DMS79 (cell line): Measurements from ENCODE around the gene OSM.

ENCODE experiments used
- DNase-seq: peaks from one replicate; lab custom pipeline; 2025; lab: John Stamatoyannopoulos, UW

The OSM gene

DNA sequence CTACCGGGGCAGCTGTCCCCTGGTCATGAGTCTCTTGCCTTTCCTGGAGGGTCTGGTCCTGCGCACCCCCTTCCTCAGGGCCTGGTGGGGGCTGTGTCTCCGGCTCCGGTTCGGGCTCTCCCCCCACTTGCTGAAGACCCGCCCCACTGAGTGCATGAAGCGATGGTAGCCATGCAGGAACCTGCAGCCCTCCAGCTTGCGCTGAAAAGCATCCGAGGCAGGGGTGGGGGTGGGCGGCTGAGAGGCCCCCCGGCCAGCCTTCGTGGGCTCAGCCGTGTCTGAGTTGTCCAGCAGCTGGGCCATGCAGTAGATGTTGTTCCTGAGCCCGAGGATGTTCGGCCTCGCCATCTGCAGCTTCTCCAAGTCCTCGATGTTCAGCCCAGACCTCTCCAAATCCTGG, 2.8 kb downstream of the OSM start:
- DNase-seq, result no peak

DNA sequence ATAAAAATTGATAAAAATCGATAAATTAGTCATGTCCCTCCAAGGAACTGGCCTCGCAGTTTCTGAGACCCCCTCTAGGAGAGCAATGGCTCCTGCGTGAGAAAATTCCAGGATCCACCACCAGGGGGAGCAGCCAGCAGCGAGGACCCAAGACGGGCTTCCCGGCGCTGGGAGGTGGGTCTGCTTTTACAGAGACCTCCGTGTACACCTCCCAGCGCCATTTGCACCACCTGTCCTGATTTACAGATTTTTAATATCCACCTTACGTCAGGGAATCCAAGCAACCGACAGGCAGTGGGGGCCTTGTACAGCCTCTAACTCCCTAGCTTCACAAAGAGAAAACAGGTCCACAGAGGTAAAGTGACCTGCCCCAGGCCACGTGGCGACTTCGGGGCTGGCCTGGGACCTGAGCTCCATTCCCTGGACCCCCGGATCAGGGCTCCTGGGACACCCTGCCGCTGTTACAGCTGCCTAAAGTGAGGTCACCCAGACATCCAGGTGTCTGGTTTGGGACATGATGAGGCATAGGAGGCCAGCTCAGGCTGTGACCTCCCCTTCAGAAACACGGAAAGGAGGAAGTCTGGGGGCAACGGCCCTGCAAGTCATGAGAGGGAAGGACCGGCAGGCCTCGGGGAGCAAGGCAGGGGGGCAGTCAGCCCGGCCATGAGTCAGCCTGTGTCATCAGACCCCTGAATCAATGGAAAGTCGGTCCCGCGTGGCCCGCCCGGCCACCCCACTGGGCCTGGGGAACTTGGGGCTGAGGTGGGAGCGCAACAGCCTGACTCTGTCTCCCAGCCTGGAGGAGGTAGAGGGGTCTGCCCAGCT, 3.5 kb downstream of the OSM start:
- DNase-seq, result peak; percentile 7

DNA sequence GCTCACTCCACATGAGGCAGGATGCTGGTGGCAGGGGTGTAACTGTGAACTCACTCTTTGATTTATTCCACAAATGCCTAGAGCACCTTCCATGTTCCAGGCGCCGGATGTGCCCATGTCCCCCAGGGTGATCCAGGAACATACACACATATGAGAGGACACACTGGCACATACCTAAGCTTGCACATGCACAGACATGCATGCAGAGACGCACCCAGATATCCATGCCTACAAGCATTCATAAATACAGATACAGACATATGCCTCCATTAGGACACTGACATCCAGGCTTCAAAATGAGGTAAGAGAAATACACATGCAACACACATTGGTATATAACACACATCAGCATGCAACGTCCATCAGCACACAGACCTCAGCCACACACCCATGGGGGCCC, 4.5 kb downstream of the OSM start:
- no peak for DNase-seq

DNA sequence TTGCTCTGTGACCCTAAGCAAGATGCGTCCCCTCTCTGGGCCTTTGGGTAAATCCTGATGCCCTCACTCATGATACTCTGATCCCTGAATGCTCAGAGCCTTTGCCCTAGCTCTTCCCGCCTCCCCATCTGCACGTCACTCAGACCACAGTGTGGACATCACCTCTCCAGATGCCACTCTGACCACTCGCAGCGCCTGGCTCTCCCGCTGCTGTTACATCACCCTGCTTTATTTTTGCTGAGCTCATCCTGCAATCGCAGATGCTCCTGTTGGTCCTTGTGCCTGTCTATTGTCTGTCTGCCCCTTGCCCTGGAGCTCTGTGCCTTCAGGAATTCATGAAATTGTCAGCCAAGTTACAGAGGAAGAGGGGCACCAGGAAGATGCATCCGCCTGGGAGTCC, 5.5 kb downstream of the OSM start:
- DNase-seq, result no peak

GRCh38 chr22:30260682-30261081, 6.0 kb downstream of the OSM start:
- DNase-seq, result no peak

DNA sequence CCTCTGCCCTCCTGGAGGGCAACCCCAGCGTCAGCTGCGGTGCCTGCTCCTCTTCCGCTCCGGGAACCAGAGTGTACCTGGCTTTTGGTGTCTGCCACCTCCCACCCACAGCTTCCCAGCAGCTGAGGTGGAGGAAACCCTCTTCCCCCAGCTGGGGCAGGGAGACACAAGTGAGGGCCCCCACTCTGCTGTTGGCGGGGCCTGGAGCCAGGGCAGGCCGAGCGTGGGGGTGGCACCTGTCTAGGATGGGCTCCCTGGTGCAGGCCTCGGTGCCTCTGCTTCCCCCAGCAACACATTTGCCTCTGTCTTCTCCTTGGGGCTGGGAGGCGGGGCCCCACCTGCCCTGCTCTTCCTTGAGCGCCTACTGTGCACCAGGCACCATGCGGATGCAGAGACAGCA, 6.4 kb downstream of the OSM start:
- DNase-seq, result no peak

- no peak for DNase-seq
These were observed 12.3 kb downstream of the OSM start for GRCh38 chr22:30254314-30254713.

GRCh38 chr22:30253205-30253852, 13.3 kb downstream of the OSM start:
- no peak for DNase-seq

DNA sequence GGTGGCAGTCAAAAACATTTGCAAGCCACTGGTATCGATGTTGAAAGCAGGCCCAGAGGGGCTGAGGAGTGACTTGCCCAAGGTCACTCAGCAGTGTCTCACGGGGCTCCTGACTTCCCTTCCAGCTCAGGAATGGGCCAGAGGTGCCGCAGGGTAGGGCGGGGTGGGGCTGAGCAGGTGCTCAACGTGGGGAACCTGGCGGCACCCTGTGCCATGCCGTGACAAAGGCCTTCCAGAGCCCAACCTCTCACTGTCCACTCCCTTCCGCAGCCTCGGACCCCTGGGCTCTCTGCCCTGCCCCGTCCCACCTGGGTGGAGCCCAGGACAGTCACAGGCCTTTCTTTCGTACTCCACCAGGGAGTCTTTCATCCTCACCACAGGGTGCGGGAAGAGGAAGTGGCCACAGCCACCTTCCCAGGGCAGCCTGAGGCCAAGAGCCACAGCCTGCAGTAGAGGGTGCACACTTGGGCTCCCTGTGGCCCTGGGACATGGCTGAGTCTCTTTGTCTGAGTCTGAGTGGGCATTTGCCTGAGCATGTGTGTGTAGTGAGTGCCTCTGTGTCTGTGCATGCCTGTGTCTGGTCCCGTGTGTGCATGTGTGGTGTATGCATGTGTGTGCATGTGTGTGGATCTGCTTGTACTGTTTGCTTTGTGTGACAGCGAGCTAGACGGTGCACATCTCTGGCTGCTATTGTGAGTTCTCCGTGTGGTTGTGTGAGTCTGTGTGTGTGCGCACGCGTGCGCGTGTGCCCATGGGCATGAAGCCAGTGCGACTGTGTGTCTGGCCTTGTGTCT, 14.0 kb downstream of the OSM start:
- DNase-seq, result no peak

- DNase-seq, result no peak
These were observed 14.9 kb downstream of the OSM start for GRCh38 chr22:30251711-30252110.

DNA sequence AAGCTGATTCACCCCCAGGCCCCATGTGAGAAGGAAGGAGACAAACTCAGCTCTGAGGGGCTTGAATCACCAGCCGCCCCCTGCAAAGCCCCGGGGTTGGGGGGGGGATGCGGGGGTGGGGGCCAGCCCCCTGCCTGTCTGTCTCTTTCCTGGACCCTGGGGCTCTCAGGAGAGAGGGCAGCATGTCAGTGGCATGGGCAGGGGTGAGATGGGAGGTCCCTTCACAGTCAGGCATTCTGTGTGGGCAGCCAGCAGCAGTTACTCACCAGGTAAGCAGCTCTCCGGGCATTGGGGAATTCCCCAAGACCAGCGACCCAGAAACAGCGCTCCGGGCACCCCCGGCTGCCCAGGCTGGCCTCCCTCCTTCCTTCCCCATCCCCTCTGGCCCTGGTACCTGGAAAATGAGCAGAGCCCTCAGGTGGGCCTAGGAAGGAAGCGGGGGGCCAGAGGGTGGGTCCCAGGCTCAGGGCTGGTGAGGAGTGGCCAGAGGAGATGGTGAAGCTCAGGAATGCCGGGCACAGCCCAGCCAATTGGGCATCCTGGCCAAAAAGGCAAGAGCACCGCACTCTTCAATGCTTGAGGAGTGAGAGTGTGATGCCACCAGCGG, 15.9 kb downstream of the OSM start:
- DNase-seq, result no peak

DNA sequence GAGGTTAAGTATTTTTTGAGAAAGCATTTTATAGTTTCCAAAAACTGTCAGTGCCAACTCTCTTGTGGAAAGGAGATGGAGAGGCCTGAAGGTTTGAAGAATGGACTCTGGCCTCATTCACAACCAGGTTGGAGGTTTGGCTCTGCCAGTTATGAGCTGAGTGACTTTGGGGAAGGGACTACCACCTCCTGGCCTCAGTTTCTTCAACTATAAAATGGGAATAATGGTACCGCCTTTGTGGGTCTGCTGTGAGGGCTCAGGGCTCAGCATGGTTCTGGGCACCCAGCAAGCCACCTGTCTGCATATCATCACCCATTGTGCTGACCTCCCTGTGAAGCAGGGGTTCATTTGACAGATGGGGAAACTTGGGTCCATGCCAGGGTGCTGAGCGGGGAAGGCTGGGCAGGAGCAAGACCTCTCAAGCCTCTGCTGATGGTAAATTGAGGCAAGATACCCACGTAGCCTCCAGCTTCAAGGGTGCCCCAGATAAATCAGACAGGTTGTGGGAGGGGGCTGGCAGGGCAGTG, 16.5 kb downstream of the OSM start:
- no peak for DNase-seq

DNA sequence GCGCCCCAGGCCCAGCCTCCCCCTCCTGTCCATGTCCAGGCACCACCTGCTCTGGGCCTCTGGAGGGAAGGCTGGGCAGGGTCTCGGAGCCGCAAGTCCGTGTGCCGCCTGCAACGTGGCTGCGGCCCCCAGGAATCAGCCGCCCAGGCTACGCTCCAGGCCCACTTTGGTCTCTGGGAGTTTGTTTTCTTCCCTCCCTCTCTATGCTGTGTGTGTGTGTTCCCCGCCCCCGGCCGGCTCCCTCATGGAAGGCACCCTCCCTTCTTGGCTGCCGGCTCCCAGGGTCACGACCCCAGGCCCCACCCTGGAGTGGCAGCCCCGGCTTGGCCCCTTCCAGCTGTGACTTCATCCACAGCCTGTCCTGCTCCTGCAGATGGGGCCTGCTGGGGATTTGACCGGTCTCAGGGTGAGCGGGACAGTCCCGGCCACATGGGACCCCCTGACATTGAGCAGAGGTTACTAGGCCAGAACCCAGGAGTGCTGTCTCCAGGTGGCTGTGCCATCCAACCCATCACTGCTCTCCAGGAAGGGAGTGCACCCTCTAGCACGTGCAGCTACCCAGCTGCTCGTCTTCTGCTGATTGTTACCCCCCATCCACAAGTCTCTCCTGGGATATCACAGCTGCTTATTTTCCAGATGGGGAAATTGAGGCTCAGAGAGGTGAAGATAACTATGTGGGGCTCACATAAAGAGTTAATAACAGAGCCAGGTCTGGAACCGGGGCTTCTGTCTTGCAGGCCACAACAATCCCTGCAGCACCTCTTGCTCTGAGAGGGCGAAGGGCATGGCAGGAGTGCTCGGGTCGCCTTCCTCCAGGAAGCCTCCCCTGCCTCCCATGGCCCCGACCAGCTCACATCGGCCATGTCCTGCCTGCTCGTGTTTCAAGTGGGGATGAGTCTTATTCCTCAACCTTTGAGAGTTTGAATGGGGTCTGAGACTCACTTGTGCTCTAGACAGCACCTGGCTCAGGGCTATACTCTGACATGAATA, 17.3 kb downstream of the OSM start:
- no peak for DNase-seq

GRCh38 chr22:30248484-30248883, 18.2 kb downstream of the OSM start:
- DNase-seq, result no peak

DNA sequence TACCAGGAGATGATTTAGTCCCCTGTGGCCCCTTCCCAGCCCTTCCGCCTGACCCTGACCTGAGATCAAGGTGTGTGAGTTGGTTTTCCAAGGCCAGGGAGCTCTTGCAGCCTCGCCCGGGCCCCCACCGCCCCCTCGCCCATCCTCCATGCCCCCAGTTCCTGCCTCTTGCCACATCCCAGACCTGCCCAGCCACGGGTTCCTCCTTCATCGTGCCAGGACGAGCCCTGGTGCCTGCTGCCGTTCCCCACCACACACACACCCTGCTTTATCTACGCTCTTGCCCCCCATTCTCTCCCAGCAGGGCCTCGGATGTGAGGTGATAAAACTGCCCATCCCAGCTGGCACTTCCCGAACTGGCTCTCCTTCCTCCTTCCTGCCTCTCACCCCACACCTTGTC, 18.7 kb downstream of the OSM start:
- no peak for DNase-seq

GRCh38 chr22:30247561-30247960, 19.1 kb downstream of the OSM start:
- no peak for DNase-seq

GRCh38 chr22:30246814-30247376, 19.8 kb downstream of the OSM start:
- DNase-seq, result no peak

DNA sequence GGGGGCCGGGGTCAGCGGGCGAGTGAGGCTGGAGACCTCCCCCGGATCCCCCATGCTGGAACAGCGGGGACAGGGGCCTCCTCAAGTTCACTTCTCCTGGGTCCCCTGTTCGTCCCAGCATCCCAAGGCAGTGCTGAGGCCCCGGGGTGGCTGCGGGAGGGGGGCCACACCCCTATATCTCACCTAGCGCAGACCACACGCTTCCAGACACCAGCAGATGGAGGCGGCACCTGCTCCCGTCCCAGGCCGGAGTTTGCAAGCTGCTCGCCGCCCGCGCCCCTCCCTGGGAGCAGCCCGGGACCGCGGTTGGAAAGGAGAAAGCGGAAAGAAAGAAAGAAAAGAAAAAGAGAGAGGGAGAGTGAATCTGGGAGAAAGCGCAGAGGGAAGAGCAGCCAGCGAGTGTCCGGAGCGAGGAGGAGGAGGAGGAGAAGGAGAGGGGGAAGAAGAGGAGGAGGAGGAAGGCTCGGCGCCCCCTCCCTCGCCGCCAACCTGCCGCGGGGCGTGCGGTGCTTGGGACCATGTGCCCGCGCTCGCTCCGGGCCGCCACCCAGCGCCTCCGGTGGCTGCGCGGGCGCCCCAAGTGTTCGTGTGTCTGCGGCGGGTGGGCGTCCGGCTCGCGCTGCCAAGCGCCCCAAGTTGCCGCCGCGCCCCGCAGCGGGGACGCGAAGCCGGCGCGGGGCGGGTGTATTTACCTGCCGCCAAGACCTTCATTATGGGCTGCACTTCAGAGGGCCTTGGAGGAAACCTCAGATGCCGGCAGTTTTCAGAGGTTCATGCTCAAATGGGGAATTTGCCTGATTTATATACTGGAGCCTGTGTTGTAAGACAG, 20.5 kb downstream of the OSM start, which contains the start of gene LIF:
LIF (minus strand) TSS at position 775 of the 829 bp plus-strand sequence; CDS start at position 711, 64 bp downstream.
- no peak for DNase-seq

- DNase-seq, result no peak
These were observed 21.3 kb downstream of the OSM start for GRCh38 chr22:30245181-30245984.
